Measurements from ENCODE around the gene CCDC116.
"Not testable (repeated sequence)": the region's sequence is repeated elsewhere in the genome, so short reads cannot be mapped to it uniquely, and the experiment has no call there.

CCDC116 gene

DNA sequence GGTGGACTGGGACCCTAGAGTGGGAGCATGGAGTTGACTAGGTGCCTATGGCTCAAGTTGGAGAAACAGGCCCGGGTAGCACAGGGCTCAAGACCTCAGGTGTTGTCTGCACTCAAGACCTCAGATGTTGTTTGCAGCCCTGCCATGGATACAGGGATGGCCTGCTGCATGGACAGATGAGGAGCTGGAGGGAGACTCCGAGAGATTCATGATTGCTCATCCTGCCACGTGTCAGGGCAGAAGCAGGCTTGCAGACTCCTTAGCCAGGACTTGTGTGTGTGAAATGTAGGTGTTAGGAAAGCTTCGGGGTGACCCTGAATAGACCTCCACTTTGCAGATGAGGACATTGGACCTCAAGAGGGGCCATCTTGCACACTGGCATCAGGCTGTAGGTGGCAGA, 921 bp downstream of the CCDC116 start:
- Histone ChIP-seq H3K4me3 (no peak overlapping the region), H3K4me1 (peaks cover 0 to 13% (median 11%) of the 10 kb centered on the region in 4 donors), H3K36me3 (peaks cover 0 to 3% (median 0%) of the 10 kb centered on the region in 3 donors), H3K27me3 (no peaks in the 10 kb centered on the region), H3K27ac (no peak overlapping the region), H3K9me3 (no peaks in the 10 kb centered on the region)
- DNase-seq: no peak
- TF ChIP-seq CTCF (IDR thresholded peaks at IDR 0.05): no peak
- intact Hi-C loops (cut with DNase I; ENCODE audit: low total_unique reads): no loop called here

DNA sequence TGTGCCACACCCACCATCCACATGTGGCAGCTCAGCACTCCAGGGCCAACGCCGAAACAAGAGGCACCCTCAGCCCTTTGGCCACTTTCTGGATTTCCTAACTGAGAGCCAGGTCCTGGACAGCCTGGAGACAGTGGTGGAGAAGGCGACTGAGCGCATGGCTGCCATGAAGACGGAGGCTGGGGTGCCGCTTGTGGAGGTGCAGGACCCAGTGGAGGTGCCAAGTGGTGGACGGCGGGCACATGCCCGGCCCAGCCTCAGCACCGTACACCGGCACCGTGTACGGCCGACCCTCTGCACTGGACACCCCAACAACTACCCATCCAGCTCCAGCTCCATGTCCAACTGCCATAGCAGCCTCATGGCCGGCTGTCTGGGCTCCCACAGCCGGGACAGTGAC, 1.5 kb downstream of the CCDC116 start:
- intact Hi-C loops (cut with DNase I; ENCODE audit: low total_unique reads): no loop called here
- H3K27me3 ChIP-seq: no peaks in the 10 kb centered on the region
- H3K36me3 ChIP-seq: no peaks in the 10 kb centered on the region

GRCh38 chr22:21634844-21635243, 2.3 kb downstream of the CCDC116 start:
- Histone ChIP-seq H3K4me3 (no peak overlapping the region), H3K9me3 (no peaks in the 10 kb centered on the region), H3K36me3 (no peaks in the 10 kb centered on the region), H3K4me1 (peaks cover 0 to 4% (median 2%) of the 10 kb centered on the region in 4 donors), H3K27me3 (no peaks in the 10 kb centered on the region), H3K27ac (no peak overlapping the region)
- no peak for DNase-seq
- no peak for TF ChIP-seq CTCF (IDR thresholded peaks at IDR 0.05)
- intact Hi-C loops (cut with DNase I; ENCODE audit: low total_unique reads): no loop called here

More for the DNA sequence above, 1.5 kb downstream of the CCDC116 start:
- no peak overlapping the region for H3K4me3 ChIP-seq
- no peak for DNase-seq
- H3K27ac ChIP-seq: no peak overlapping the region
- no peaks in the 10 kb centered on the region for H3K9me3 ChIP-seq
- TF ChIP-seq CTCF (IDR thresholded peaks at IDR 0.05): no peak
- H3K4me1 ChIP-seq: peaks cover 0 to 7% (median 5%) of the 10 kb centered on the region in 4 donors

DNA sequence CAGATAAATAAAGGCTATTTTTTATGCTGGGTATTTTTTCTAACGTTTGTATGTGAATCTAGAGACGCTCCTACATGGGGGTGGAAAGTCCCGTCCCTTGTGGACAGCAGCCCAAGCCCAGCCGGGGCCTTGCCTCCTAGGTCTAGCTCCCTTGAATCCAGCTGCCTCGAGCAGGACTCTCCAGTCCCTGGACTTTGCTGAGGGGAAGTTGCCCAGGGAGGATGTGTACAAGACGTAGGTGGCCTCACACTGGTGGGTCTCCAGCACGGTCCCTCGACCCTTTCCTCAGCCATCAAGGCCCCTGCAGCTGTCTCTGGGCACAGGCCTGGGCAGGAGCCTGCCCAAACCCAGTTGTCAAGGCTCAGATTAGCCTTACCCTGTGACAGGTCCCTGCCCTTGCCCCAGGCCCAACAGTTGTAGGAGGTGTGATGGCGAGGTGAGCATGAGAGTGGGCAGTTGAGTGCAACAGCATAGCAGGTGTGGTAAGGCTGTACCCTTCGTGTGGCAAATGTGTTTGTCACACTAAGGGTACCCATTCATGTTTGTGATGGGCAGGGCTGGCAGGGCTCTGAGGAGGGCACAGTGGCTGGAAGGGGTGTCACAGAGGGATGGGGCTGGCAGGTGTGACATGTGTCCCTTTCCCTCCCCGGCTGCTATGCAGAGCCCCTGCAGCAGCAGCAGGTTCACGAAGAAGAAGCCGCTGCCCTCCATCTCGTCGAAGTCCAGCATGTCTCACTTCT, 3.4 kb downstream of the CCDC116 start:
- TF ChIP-seq CTCF (IDR thresholded peaks at IDR 0.05): no peak
- H3K27ac ChIP-seq: no peak overlapping the region
- no peak for DNase-seq
- H3K4me3 ChIP-seq: no peak overlapping the region
- H3K27me3 ChIP-seq: no peaks in the 10 kb centered on the region
- no peaks in the 10 kb centered on the region for H3K36me3 ChIP-seq
- intact Hi-C loops (cut with DNase I; ENCODE audit: low total_unique reads): no loop called here
- peaks cover 0 to under 1% (median under 1%) of the 10 kb centered on the region in 4 donors for H3K4me1 ChIP-seq
- H3K9me3 ChIP-seq: no peaks in the 10 kb centered on the region

- DNase-seq: no peak
- TF ChIP-seq CTCF (IDR thresholded peaks at IDR 0.05): no peak
- peaks cover 0 to 8% (median 7%) of the 10 kb centered on the region in 4 donors for H3K4me1 ChIP-seq
Observed at GRCh38 chr22:21636629-21637218, 4.2 kb downstream of the CCDC116 start.

GRCh38 chr22:21637450-21637849, 4.9 kb downstream of the CCDC116 start:
- DNase-seq; H3K36me3 ChIP-seq; H3K4me3 ChIP-seq; H3K4me1 ChIP-seq; H3K9me3 ChIP-seq; intact Hi-C loops (cut with DNase I; ENCODE audit: low total_unique reads); H3K27me3 ChIP-seq; H3K27ac ChIP-seq: not testable (repeated sequence)

More at GRCh38 chr22:21636629-21637218, 4.2 kb downstream of the CCDC116 start:
- H3K4me3 ChIP-seq: no peak overlapping the region
- H3K27me3 ChIP-seq: no peaks in the 10 kb centered on the region
- H3K27ac ChIP-seq: no peak overlapping the region
- H3K36me3 ChIP-seq: no peaks in the 10 kb centered on the region
- no peaks in the 10 kb centered on the region for H3K9me3 ChIP-seq
- intact Hi-C loops (cut with DNase I; ENCODE audit: low total_unique reads): no loop called here
